GM19397 (cell line): ENCODE measurements around the gene OR10H1.
"Not testable (repeated sequence)": the region's sequence is repeated elsewhere in the genome, so short reads cannot be mapped to it uniquely, and the experiment has no call there.

Experiments used
- ATAC-seq: cut with Tn5 transposase; IDR thresholded peaks from one replicate; pipeline ENCODE4 v1.9.1; 2021; ENCODE audit warnings: mild to moderate bottlenecking, moderate library complexity; ENCODE audit not compliant: unreplicated experiment

OR10H1 gene

GRCh38 chr19:15776264-15776663, 39.2 kb downstream of the OR10H1 start:
- ATAC-seq: no peak

GRCh38 chr19:15775249-15775648, 40.2 kb downstream of the OR10H1 start:
- no peak for ATAC-seq

DNA sequence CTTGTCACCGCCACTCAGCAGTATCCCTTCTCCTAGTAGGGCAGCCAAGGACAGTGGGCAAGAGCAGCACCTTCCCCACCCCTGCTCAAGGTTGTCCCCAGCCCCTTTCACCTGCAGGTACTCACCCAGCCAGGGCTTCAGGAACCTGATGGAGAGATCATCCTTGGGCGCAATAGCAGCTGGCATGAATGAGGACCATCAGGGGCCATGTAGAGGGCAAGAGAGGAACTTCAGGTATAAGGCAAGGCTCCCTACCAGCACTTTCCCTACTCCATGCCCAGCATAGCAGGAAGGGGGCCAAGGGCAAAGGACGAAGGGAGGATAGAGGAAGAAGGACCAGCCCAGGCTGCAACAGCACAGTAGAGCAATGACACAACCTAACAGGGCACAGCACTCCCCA, 41.3 kb downstream of the OR10H1 start:
- not testable (repeated sequence) for ATAC-seq

DNA sequence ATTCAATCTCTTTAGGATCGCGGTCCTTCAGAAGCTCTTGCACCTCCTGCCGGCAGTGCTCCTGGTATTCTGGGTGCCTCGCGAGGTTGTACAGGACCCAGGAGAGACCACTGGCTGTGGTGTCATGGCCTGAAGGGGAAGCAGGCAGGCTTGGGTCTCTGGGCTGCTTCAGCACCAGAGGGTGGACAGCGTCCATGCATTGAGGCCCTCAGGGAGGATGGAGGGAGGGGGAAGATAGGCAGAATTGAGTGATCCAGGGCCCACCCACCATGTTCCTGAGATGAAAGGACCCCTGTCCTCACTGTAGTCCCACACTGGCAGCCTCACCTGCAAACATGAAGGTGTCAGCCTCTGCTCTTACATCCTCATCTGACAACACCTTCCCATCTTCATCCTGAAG, 45.9 kb downstream of the OR10H1 start:
- no peak for ATAC-seq

DNA sequence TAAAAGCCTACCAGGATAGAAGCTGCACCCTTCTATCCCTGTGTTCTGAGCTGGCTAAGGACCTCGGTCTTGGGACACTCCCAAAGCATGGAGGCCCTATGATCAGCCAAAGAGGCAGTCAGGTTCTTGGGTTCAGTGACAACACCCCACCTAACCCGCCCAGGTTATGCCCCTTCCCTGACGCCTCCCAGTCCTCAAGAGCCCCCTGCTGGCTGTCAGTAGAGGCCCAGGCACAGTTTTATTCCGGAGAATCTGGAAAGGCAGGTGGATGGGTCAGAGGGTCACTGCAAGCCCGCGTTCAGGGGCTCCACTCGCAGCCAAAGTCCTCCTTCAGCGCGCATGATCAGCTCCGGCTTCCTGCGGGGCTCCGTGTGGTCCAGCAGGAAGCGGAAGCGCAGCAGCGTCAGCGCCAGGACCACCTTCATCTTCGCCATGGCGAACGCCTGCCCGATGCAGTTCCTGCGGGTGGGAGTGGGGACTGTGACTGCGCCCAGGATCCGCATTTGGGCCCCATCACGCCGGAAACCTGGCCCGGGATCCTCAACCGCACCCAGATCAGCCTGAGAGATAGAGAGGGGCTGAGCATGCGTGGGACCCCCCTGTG, 55.4 kb downstream of the OR10H1 start:
- ATAC-seq: no peak

- ATAC-seq: no peak
Measured at GRCh38 chr19:15758379-15758778, 57.1 kb downstream of the OR10H1 start.
